H1 (cell line): Measurements from ENCODE around the gene RND2. TPM values are rescaled to one million over a fixed set of nuclear protein-coding genes. Genes with fewer than 3 reads are reported as not detected.

Source experiments
- EGR1 ChIP-seq: IDR thresholded peaks from 2 replicates; pipeline ENCODE4 v1.6.1; 2011; ENCODE audit warnings: low read depth, low read length, borderline replicate concordance
- FOSL1 ChIP-seq: IDR thresholded peaks from 2 replicates; pipeline ENCODE4 v1.6.1; 2011; ENCODE audit warnings: mild to moderate bottlenecking, low read depth, low read length, moderate library complexity; ENCODE audit not compliant: insufficient read depth
- PHF8 ChIP-seq: fragments of 200-600 bp; sonication (generic); conservative IDR thresholded peaks from 2 replicates; pipeline ENCODE4 v1.7.1; 2012; ENCODE audit warnings: low read depth, mild to moderate bottlenecking, inconsistent platforms, low read length, moderate library complexity
- RNF2 ChIP-seq: fragments of 200-900, 300-1000 bp; sonication (generic); IDR thresholded peaks from 2 replicates; pipeline ENCODE4 v1.7.1; 2016; ENCODE audit warnings: borderline replicate concordance, low read depth, mild to moderate bottlenecking, antibody characterized with exemption, low read length; ENCODE audit not compliant: poor library complexity, severe bottlenecking; ENCODE audit errors: missing control alignments
- SP4 ChIP-seq: IDR thresholded peaks from 2 replicates; pipeline ENCODE4 v1.6.1; 2012; ENCODE audit warnings: low read length, inconsistent platforms
- polyA plus RNA-seq, 7 experiments: library from polyadenylated mRNA; depleted of rRNA in 3 of 7; stranded (reverse) in 5 of 7; unstranded in 2 of 7; fragments of >200 nt in 5 of 7; fragments of 200-250 nt in 2 of 7; gene quantifications; 1 replicate in 5 of 7; 2 replicates in 1 of 7; 4 replicates in 1 of 7; pipeline versions ENCODE4 v1.2.1 to v1.2.3, GENCODE V29; 2011 to 2013; ENCODE audit warnings: missing spikeins in 2 of 7, mixed read lengths in 2 of 7
- total RNA-seq: library from RNA; stranded (reverse); fragmentation: NEBNext Ultra II Directional; extraction: Animal tissue kit (Norgen Biotek cat#: 25700); gene quantifications from 2 replicates; pipeline ENCODE4 v1.2.1, GENCODE V29; 2021
- TF ChIP-seq, protein P1 (sequence below): IDR thresholded peaks from 2 replicates; pipeline ENCODE4 v1.6.1; 2012; ENCODE audit warnings: inconsistent platforms

The RND2 gene
- total and polyA plus RNA-seq, 2 of the 8 experiments (the other 6 are each of a cell fraction or from before 2014, with no cell fraction given) = 51.3 to 61.4 TPM

DNA sequence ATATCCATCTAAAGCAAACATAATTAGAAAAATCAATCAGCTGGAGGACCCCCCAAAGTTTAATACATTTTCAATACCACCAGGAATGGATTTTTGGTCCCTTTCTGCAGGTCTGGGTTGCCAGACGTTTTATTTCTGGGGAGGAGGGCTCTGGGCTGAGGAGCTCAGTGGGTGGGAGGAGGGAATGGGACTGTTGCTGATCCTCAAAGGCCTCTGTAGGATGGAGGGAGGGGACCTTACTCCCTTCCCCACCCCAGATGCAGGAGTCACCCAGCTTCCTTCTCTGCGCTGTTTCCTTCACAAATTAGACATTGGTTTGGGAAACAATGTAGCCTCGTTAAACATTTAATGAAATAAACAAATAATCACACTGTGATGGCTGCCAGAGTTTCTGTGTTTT is 6.6 kb downstream of the RND2 start (continued):
- TF ChIP-seq, protein P1, sequence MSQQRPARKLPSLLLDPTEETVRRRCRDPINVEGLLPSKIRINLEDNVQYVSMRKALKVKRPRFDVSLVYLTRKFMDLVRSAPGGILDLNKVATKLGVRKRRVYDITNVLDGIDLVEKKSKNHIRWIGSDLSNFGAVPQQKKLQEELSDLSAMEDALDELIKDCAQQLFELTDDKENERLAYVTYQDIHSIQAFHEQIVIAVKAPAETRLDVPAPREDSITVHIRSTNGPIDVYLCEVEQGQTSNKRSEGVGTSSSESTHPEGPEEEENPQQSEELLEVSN = no peak
- no peak for TF ChIP-seq PHF8
- TF ChIP-seq SP4 = no peak
- no peak for TF ChIP-seq FOSL1
- TF ChIP-seq RNF2 = no peak
- no peak for TF ChIP-seq EGR1
- TF ChIP-seq, all 59 proteins: peak for 0
